Stimulated activated CD4-positive, alpha-beta T cell treated with anti-CD3 and anti-CD28 coated beads, Interleukin-2, amount 100 ng/mL, for 24 hours (primary cell): ENCODE measurements around the gene GRHPR.

Experiments
- DNase-seq, 2 donors: peaks; one replicate each; pipeline ENCODE4 v3.0.0-alpha.2; 2020

The GRHPR gene

GRCh38 chr9:37486256-37486615, 63.7 kb downstream of the GRHPR start:
- DNase-seq = peak; percentile 17 to 22
